SK-N-SH treated with all-trans-retinoic acid at 6 μM for 48 hours (cell line): ENCODE data around the gene NUDT4.

Experiments used
- ATAC-seq: fragments of 200-7000 bp; cut with Tn5 transposase; 3 replicates; pipeline ENCODE4 v1.9.1; 2020; ENCODE audit warnings: mild to moderate bottlenecking, moderate library complexity
- ARNTL ChIP-seq: fragments of 450-650 bp; formaldehyde crosslinking; IDR thresholded peaks from 2 replicates; pipeline ENCODE4 v1.5.0; 2020; ENCODE audit warnings: low read depth, mild to moderate bottlenecking, moderate library complexity, borderline replicate concordance
- BACH2 ChIP-seq: fragments of 250-450 bp; sonication (Bioruptor Pico); IDR thresholded peaks from 2 replicates; pipeline ENCODE4 v1.9.0; 2021; ENCODE audit warnings: mild to moderate bottlenecking, borderline replicate concordance
- CREB5 ChIP-seq: fragments of 250-450 bp; sonication (Bioruptor Pico); IDR thresholded peaks from 2 replicates; pipeline ENCODE4 v1.5.1; 2020; ENCODE audit warnings: low read depth, mild to moderate bottlenecking, moderate library complexity
- CSDC2 ChIP-seq: fragments of 250-450 bp; sonication (Bioruptor Pico); IDR thresholded peaks from 2 replicates; pipeline ENCODE4 v1.5.0; 2020; ENCODE audit warnings: mild to moderate bottlenecking, moderate library complexity
- CSRNP3 ChIP-seq: fragments of 250-450 bp; sonication (Bioruptor Pico); IDR thresholded peaks from 2 replicates; pipeline ENCODE4 v1.5.1; 2021; ENCODE audit warnings: mild to moderate bottlenecking, moderate library complexity
- ESRRG ChIP-seq: fragments of 250-450 bp; sonication (Bioruptor Pico); IDR thresholded peaks from 2 replicates; pipeline ENCODE4 v1.6.1; 2021; ENCODE audit warnings: mild to moderate bottlenecking
- GLIS3 ChIP-seq: fragments of 250-450 bp; sonication (Bioruptor Pico); IDR thresholded peaks from 2 replicates; pipeline ENCODE4 v1.5.0; 2020; ENCODE audit warnings: mild to moderate bottlenecking, moderate library complexity
- ISL1 ChIP-seq: fragments of 250-450 bp; sonication (Bioruptor Pico); IDR thresholded peaks from 2 replicates; pipeline ENCODE4 v2.1.2; 2022; ENCODE audit warnings: mild to moderate bottlenecking, moderate library complexity
- OSR1 ChIP-seq: fragments of 250-450 bp; sonication (Bioruptor Pico); IDR thresholded peaks from 2 replicates; pipeline ENCODE4 v1.8.0; 2022; ENCODE audit warnings: moderate library complexity, mild to moderate bottlenecking, inconsistent platforms
- PATZ1 ChIP-seq: fragments of 250-450 bp; sonication (Bioruptor Pico); IDR thresholded peaks from 2 replicates; pipeline ENCODE4 v1.8.0; 2020; ENCODE audit warnings: mild to moderate bottlenecking, moderate library complexity, borderline replicate concordance
- POU6F1 ChIP-seq: fragments of 250-450 bp; sonication (Bioruptor Pico); IDR thresholded peaks from 2 replicates; pipeline ENCODE4 v1.8.0; 2021; ENCODE audit warnings: low read depth, mild to moderate bottlenecking, moderate library complexity, borderline replicate concordance
- PPARA ChIP-seq: fragments of 250-450 bp; sonication (Bioruptor Pico); IDR thresholded peaks from 2 replicates; pipeline ENCODE4 v1.5.0; 2020; ENCODE audit warnings: mild to moderate bottlenecking, borderline replicate concordance
- RARB ChIP-seq: fragments of 250-450 bp; sonication (Bioruptor Pico); IDR thresholded peaks from 2 replicates; pipeline ENCODE4 v1.8.0; 2021; ENCODE audit warnings: mild to moderate bottlenecking, moderate library complexity
- SNAI2 ChIP-seq: fragments of 250-450 bp; sonication (Bioruptor Pico); IDR thresholded peaks from 2 replicates; pipeline ENCODE4 v1.5.0; 2020; ENCODE audit warnings: mild to moderate bottlenecking, moderate library complexity
- TCF4 ChIP-seq: fragments of 250-450 bp; sonication (Bioruptor Pico); IDR thresholded peaks from 2 replicates; pipeline ENCODE4 v1.8.0; 2021; ENCODE audit warnings: mild to moderate bottlenecking, moderate library complexity, borderline replicate concordance
- TOX ChIP-seq: fragments of 250-450 bp; sonication (Bioruptor Pico); IDR thresholded peaks from 2 replicates; pipeline ENCODE4 v1.8.0; 2021; ENCODE audit warnings: mild to moderate bottlenecking, moderate library complexity, borderline replicate concordance
- TSHZ2 ChIP-seq: fragments of 250-450 bp; sonication (Bioruptor Pico); IDR thresholded peaks from 2 replicates; pipeline ENCODE4 v1.5.0; 2020; ENCODE audit warnings: mild to moderate bottlenecking, moderate library complexity
- ZC3H10 ChIP-seq: fragments of 250-450 bp; sonication (Bioruptor Pico); IDR thresholded peaks from 2 replicates; pipeline ENCODE4 v1.5.1; 2021; ENCODE audit warnings: mild to moderate bottlenecking, moderate library complexity
- ZFP3 ChIP-seq: fragments of 250-450 bp; sonication (Bioruptor Pico); IDR thresholded peaks from 2 replicates; pipeline ENCODE4 v1.5.0; 2020; ENCODE audit warnings: mild to moderate bottlenecking, moderate library complexity
- ZNF565 ChIP-seq: fragments of 450-650 bp; formaldehyde crosslinking; conservative IDR thresholded peaks from 2 replicates; pipeline ENCODE4 v1.5.0; 2020; ENCODE audit warnings: low read depth, mild to moderate bottlenecking, moderate library complexity
- ZNF70 ChIP-seq: fragments of 450-650 bp; formaldehyde crosslinking; IDR thresholded peaks from 2 replicates; pipeline ENCODE4 v1.5.0; 2020; ENCODE audit warnings: mild to moderate bottlenecking, moderate library complexity
- ZNF8 ChIP-seq: fragments of 450-650 bp; formaldehyde crosslinking; IDR thresholded peaks from 2 replicates; pipeline ENCODE4 v1.5.0; 2020; ENCODE audit warnings: mild to moderate bottlenecking, moderate library complexity

The NUDT4 gene

GRCh38 chr12:93377252-93378195 lies at the start of gene NUDT4:
Gene NUDT4 (plus strand): TSS chr12:93377925. CDS start chr12:93378323, 398 bp downstream.
- TF ChIP-seq TSHZ2 (CRISPR knock-in tag), result no peak
- no peak for TF ChIP-seq ZNF565 (CRISPR knock-in tag)
- no peak for TF ChIP-seq ESRRG
- no peak for TF ChIP-seq OSR1 (CRISPR knock-in tag)
- TF ChIP-seq RARB, result no peak
- no peak for TF ChIP-seq ZNF70
- TF ChIP-seq PATZ1 (CRISPR knock-in tag), result no peak

GRCh38 chr12:93333054-93333453 lies 44.7 kb upstream of the NUDT4 start:
- no peak for TF ChIP-seq ZC3H10 (CRISPR knock-in tag)
- no peak for TF ChIP-seq SNAI2 (CRISPR knock-in tag)
- TF ChIP-seq CSRNP3 (CRISPR knock-in tag), result no peak
- TF ChIP-seq ARNTL (CRISPR knock-in tag), result no peak
- TF ChIP-seq ZFP3 (CRISPR knock-in tag), result no peak
- no peak for TF ChIP-seq POU6F1
- TF ChIP-seq PPARA (CRISPR knock-in tag), result no peak
- no peak for TF ChIP-seq CSDC2 (CRISPR knock-in tag)
- TF ChIP-seq TSHZ2 (CRISPR knock-in tag), result no peak
- TF ChIP-seq, all 23 proteins: peak for 0
- no peak for ATAC-seq

More at GRCh38 chr12:93377252-93378195, at the start of gene NUDT4:
- ATAC-seq, result peak; percentile 84

GRCh38 chr12:93333828-93334227 lies 43.9 kb upstream of the NUDT4 start:
- no peak for ATAC-seq
- TF ChIP-seq ZNF70, result no peak
- TF ChIP-seq TCF4, result no peak
- no peak for TF ChIP-seq CSRNP3 (CRISPR knock-in tag)
- no peak for TF ChIP-seq OSR1 (CRISPR knock-in tag)
- no peak for TF ChIP-seq ISL1 (CRISPR knock-in tag)
- TF ChIP-seq TOX (CRISPR knock-in tag), result no peak
- TF ChIP-seq BACH2 (CRISPR knock-in tag), result no peak
- no peak for TF ChIP-seq CREB5 (CRISPR knock-in tag)
- TF ChIP-seq CSDC2 (CRISPR knock-in tag), result no peak
- no peak for TF ChIP-seq ZFP3 (CRISPR knock-in tag)
- no peak for TF ChIP-seq ARNTL (CRISPR knock-in tag)
- TF ChIP-seq GLIS3 (CRISPR knock-in tag), result no peak
- TF ChIP-seq ZNF8 (CRISPR knock-in tag), result no peak
- TF ChIP-seq ESRRG, result no peak
- no peak for TF ChIP-seq ZNF565 (CRISPR knock-in tag)
